ENCODE results near the gene ACIN1. TPM values are rescaled to one million over a fixed set of nuclear protein-coding genes. Genes with fewer than 3 reads are reported as not detected.

Gene ACIN1
- 201 and 210 TPM in 2 replicates for total RNA-seq

GRCh38 chr14:23094666-23095195 is at the start of gene ACIN1:
Gene ACIN1 (minus strand): TSS chr14:23095136. CDS start chr14:23095112, 24 bp downstream.
- intact Hi-C loops (cut with micrococcal nuclease), result loop anchor here (1.0 to 10.0 kb wide), 7 partner anchors 23 to 460 kb away; partner anchors contain the start of genes NGDN, PABPN1, PSMB5 and THTPA

GRCh38 chr14:23143911-23144310 is 49.0 kb upstream of the ACIN1 start:
- intact Hi-C loops (cut with micrococcal nuclease), result no loop called here

GRCh38 chr14:23142826-23143225 is 47.9 kb upstream of the ACIN1 start:
- intact Hi-C loops (cut with micrococcal nuclease), result no loop called here

- intact Hi-C loops (cut with micrococcal nuclease), result no loop called here
These were observed 46.9 kb upstream of the ACIN1 start for GRCh38 chr14:23141706-23142444.

GRCh38 chr14:23140371-23140770 is 45.4 kb upstream of the ACIN1 start:
- intact Hi-C loops (cut with micrococcal nuclease), result no loop called here

- intact Hi-C loops (cut with micrococcal nuclease), result no loop called here
These were observed 44.9 kb upstream of the ACIN1 start for GRCh38 chr14:23139874-23140273.

GRCh38 chr14:23137813-23138535 is 43.0 kb upstream of the ACIN1 start:
- intact Hi-C loops (cut with micrococcal nuclease), result no loop called here

- intact Hi-C loops (cut with micrococcal nuclease), result no loop called here
These were observed 42.4 kb upstream of the ACIN1 start for GRCh38 chr14:23137192-23137812.

- intact Hi-C loops (cut with micrococcal nuclease), result no loop called here
These were observed 41.7 kb upstream of the ACIN1 start for GRCh38 chr14:23136566-23137133.

- intact Hi-C loops (cut with micrococcal nuclease), result no loop called here
These were observed 38.0 kb upstream of the ACIN1 start for GRCh38 chr14:23132970-23133369.

GRCh38 chr14:23131482-23131881 is 36.5 kb upstream of the ACIN1 start:
- intact Hi-C loops (cut with micrococcal nuclease), result no loop called here

GRCh38 chr14:23130871-23131270 is 35.9 kb upstream of the ACIN1 start:
- intact Hi-C loops (cut with micrococcal nuclease), result no loop called here

- intact Hi-C loops (cut with micrococcal nuclease), result no loop called here
These were observed 34.9 kb upstream of the ACIN1 start for GRCh38 chr14:23129759-23130316.

- intact Hi-C loops (cut with micrococcal nuclease), result no loop called here
These were observed 34.2 kb upstream of the ACIN1 start for GRCh38 chr14:23128969-23129758.

- intact Hi-C loops (cut with micrococcal nuclease), result no loop called here
These were observed 32.9 kb upstream of the ACIN1 start for GRCh38 chr14:23127861-23128260.

GRCh38 chr14:23126548-23127278 is 31.8 kb upstream of the ACIN1 start:
- intact Hi-C loops (cut with micrococcal nuclease), result no loop called here

- intact Hi-C loops (cut with micrococcal nuclease), result no loop called here
These were observed 31.1 kb upstream of the ACIN1 start for GRCh38 chr14:23125933-23126524.

GRCh38 chr14:23125011-23125410 is 30.1 kb upstream of the ACIN1 start:
- intact Hi-C loops (cut with micrococcal nuclease), result no loop called here

GRCh38 chr14:23124337-23124954 is 29.5 kb upstream of the ACIN1 start:
- intact Hi-C loops (cut with micrococcal nuclease), result loop anchor here (5.0 kb wide), 1 partner anchor 173 kb away; no protein-coding TSS in a partner anchor
